Heart left ventricle (tissue), 16 donors: ENCODE measurements around the gene RXFP4. TPM values are rescaled to one million over a fixed set of nuclear protein-coding genes. Genes with fewer than 3 reads are reported as not detected.

Experiments used
- ATAC-seq, 4 donors: fragments of 200-7000 bp; cut with Tn5 transposase; one replicate each; pipeline ENCODE4 v1.9.1; 2020 to 2022; ENCODE audit warnings: moderate library complexity in 4 of 4, mild to moderate bottlenecking in 3 of 4, moderate number of reproducible peaks in 1 of 4
- DNase-seq, 5 donors: peaks; one replicate each; pipeline ENCODE4 v3.0.0-alpha.2; 2020
- H3K27ac ChIP-seq, 12 donors: fragments of 200-600 bp; sonication (generic) in 4 of 12; one replicate each; pipeline versions ENCODE4 v1.5.0 to v1.8.0; 2016 to 2022; ENCODE audit warnings: mild to moderate bottlenecking in 2 of 12
- H3K27me3 ChIP-seq, 9 donors: fragments of 200-600 bp; sonication (generic) in 2 of 9; one replicate each; pipeline versions ENCODE4 v1.5.1 to v1.8.0; 2016 to 2022; ENCODE audit warnings: mild to moderate bottlenecking in 3 of 9
- H3K36me3 ChIP-seq, 9 donors: fragments of 200-600 bp; sonication (generic) in 2 of 9; one replicate each; pipeline versions ENCODE4 v1.5.0 to v1.8.0; 2018 to 2022; ENCODE audit warnings: mild to moderate bottlenecking in 2 of 9
- H3K4me1 ChIP-seq, 12 donors: fragments of 200-600 bp; sonication (generic) in 4 of 12; one replicate each; pipeline versions ENCODE4 v1.5.0 to v1.8.0; 2016 to 2022; ENCODE audit warnings: mild to moderate bottlenecking in 3 of 12
- H3K4me3 ChIP-seq, 12 donors: fragments of 200-600 bp; sonication (generic) in 4 of 12; one replicate each; pipeline versions ENCODE4 v1.5.0 to v1.8.0; 2017 to 2022; ENCODE audit warnings: mild to moderate bottlenecking in 9 of 12, moderate library complexity in 4 of 12
- H3K9me3 ChIP-seq, 12 donors: fragments of 200-600 bp; sonication (generic) in 4 of 12; one replicate each; pipeline versions ENCODE4 v1.5.0 to v1.8.0; 2016 to 2022; ENCODE audit warnings: mild to moderate bottlenecking in 1 of 12
- POLR2A ChIP-seq, 2 donors: fragments of 450-650 bp; IDR thresholded peaks; one replicate each; pipeline ENCODE4 v1.6.1; 2017; ENCODE audit warnings: antibody characterized with exemption in 2 of 2, mild to moderate bottlenecking in 2 of 2, moderate library complexity in 2 of 2
- WGBS, 4 donors: extraction: QIAGEN DNeasy Blood & Tissue Kit in 2 of 4; methylation state at CpG; one replicate each; pipeline versions ENCODE4 v1.1.5 to v1.1.7; 2013 to 2018; 5-methylcytosine and 5-hydroxymethylcytosine counted together
- intact Hi-C, 10 donors: fragments of 100-400 bp; cut with DNase I; formaldehyde crosslinking; loops; one replicate each; pipeline versions ENCODE4 v1.11.1 to v1.14.2; 2022
- polyA plus RNA-seq, 2 donors: library from polyadenylated mRNA; stranded (reverse); fragments of 200-250 nt; gene quantifications; one replicate each; pipeline ENCODE4 v1.2.3, GENCODE V29; 2013
- total RNA-seq, 9 donors: library from RNA; depleted of rRNA in 2 of 9; stranded (reverse); fragments of >200 nt in 2 of 9; fragmentation: NEBNext Ultra II Directional in 3 of 9; extraction: Animal tissue kit (Norgen Biotek cat#: 25700) in 3 of 9; gene quantifications; one replicate each; pipeline versions ENCODE4 v1.1.0 to v1.2.4, GENCODE V29; 2016 to 2023
- TF ChIP-seq, protein P1 (sequence below), 12 donors: fragments of 200-600 bp; sonication (generic) in 4 of 12; IDR thresholded peaks; one replicate each; pipeline versions ENCODE4 v1.5.0 to v1.8.0; 2018 to 2022; ENCODE audit warnings: antibody characterized with exemption in 12 of 12, mild to moderate bottlenecking in 5 of 12
- donor health status: ischemic (EF 13 %, LVEDD 7.1; RV severe dilation, severe dysfunction).
- donor health status: healthy with polysubstance abuse.
- donor health status: DM: no; HTN: yes; CAD: no.
- donor health status: DM: no; HTN: no; CAD: no.
- donor health status: ischemic (EF 25% LVEDD 6.9; RV normal size, moderate dysfunction).
- donor health status: ischemic (EF 25% LVEDD 5.7; RV mildly dilated, moderate dysfunction).
- donor health status: healthy.
- donor health status: DM: yes; HTN: yes; CAD: no.
- donor health status: ischemic (EF 35%, LVEDD 5.7; RV mildly dilated, moderate dysfunction).
- donor health status: nonischemic (EF 11% LVEDD 7.7; RV severe dilation, severe dysfunction).
- donor health status: DM: yes; HTN: yes; CAD: no.
- donor health status: PGD.
- donor health status: ischemic (EF 29% LVEDD 5.4; RV normal size, mild dysfunction).
- donor health status: nonischemic (EF 23%, LVEDD 6.1; RV moderate dilation, normal function).

The RXFP4 gene
- total and polyA plus RNA-seq, 11 donors: 0.07 TPM; not detected in 10

DNA sequence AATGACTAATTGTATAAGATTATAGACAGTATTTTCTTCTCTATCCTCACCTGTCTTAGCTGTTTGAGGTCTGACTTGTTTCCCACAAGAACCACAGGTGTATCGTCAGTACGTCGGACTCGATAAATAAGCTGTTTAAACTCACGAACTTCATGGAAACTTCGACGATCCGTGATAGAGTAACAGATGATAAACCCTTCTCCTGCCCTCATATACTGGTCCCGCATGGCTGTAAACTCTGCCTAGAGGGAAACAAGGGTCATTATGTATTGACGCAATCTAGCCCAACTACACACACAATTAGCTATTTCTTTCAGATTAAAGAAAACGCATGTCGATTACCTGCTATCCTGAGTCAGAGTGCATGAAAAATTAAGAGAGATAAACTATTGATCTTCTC lies 37.2 kb upstream of the RXFP4 start:
- TF ChIP-seq, protein P1, sequence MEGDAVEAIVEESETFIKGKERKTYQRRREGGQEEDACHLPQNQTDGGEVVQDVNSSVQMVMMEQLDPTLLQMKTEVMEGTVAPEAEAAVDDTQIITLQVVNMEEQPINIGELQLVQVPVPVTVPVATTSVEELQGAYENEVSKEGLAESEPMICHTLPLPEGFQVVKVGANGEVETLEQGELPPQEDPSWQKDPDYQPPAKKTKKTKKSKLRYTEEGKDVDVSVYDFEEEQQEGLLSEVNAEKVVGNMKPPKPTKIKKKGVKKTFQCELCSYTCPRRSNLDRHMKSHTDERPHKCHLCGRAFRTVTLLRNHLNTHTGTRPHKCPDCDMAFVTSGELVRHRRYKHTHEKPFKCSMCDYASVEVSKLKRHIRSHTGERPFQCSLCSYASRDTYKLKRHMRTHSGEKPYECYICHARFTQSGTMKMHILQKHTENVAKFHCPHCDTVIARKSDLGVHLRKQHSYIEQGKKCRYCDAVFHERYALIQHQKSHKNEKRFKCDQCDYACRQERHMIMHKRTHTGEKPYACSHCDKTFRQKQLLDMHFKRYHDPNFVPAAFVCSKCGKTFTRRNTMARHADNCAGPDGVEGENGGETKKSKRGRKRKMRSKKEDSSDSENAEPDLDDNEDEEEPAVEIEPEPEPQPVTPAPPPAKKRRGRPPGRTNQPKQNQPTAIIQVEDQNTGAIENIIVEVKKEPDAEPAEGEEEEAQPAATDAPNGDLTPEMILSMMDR (IDR thresholded peaks at IDR 0.05): no peak
- no peak for TF ChIP-seq POLR2A (IDR thresholded peaks at IDR 0.05)
- Histone ChIP-seq H3K9me3 (no peaks in the 10 kb centered on the region), H3K27ac (no peak overlapping the region), H3K36me3 (peaks cover 7 to 100% (median 99%) of the 10 kb centered on the region in 9 donors), H3K4me3 (no peak overlapping the region), H3K4me1 (peaks cover 0 to 4% (median 0%) of the 10 kb centered on the region in 12 donors), H3K27me3 (no peaks in the 10 kb centered on the region)
- intact Hi-C loops: no loop called here
- DNase-seq (no peak), ATAC-seq (no peak)
- 92 to 96% (median 95%) methylated on average over 12 of the region's 12 CpGs for WGBS, 4 donors

DNA sequence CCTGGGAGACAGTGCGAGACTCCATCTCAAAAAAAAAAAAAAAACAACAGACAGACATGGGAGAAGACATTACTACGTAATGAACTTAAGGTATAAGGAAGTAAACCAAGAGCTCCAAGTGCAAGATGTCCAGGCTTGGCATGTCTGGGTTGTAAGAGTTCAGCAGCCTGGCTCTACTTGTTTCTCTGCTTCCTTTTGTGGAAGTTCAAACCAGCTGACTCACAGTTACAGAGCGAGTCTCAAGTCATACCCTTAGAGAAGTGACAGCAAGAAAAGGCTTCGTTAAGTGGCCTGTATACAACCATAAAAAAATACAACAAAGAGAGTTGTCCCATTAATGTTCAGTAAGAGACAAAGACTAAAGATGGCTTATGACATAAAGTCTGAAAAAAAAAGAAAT lies 31.5 kb upstream of the RXFP4 start:
- Histone ChIP-seq H3K9me3 (no peaks in the 10 kb centered on the region), H3K27me3 (no peaks in the 10 kb centered on the region), H3K27ac (peak overlapping the region in 10 of 12 donors; percentile 87 to 95 (median 93)), H3K36me3 (peaks cover 3 to 85% (median 81%) of the 10 kb centered on the region in 9 donors), H3K4me1 (peaks cover 0 to 22% (median 10%) of the 10 kb centered on the region in 12 donors), H3K4me3 (peak overlapping the region in 8 of 12 donors; percentile 67 to 97 (median 83))
- ATAC-seq (peak in 3 of 4 donors; percentile 13 to 39 (median 14)), DNase-seq (no peak)
- TF ChIP-seq, protein P1 (IDR thresholded peaks at IDR 0.05): no peak
- TF ChIP-seq POLR2A (IDR thresholded peaks at IDR 0.05): no peak
- WGBS, 4 donors: 73 to 79% (median 77%) methylated on average over 4 of the region's 4 CpGs
- intact Hi-C loops: loop anchor here in 6 of 10 donors (2.0 to 10.0 kb wide), 5 partner anchors 48 to 405 kb away; partner anchors contain the start of genes GON4L (in 2 of the 6) and SYT11 (in 1 of the 6)

DNA sequence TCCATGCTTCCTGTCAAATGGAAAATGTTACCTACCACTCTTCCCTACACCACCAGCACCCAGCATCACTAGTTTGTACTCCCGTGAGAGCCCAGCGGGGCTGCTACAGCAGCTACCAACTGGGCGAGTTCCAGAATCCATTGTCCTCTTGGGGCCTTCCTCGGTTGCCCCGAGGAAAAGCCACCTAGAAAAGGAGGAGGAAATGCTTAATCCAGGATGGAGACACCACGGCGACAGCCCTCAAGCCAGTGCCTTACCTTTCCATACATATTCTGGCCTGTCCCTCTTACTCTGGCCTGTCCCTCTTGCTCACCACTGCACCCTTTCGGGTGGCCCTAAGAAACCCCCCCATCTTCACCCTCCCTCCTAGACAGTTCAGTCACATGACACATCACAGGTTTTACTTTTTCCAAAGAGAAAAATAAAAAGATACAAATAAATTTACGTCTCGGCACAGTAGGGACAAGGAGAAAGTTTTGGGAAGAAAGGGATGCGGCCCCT lies 30.8 kb upstream of the RXFP4 start:
- intact Hi-C loops: loop anchor here in 6 of 10 donors (2.0 to 10.0 kb wide), 5 partner anchors 48 to 404 kb away; partner anchors contain the start of genes GON4L (in 2 of the 6) and SYT11 (in 1 of the 6)
- peaks cover 0 to 85% (median 81%) of the 10 kb centered on the region in 9 donors for H3K36me3 ChIP-seq
- peak overlapping the region; percentile 65 to 97 (median 80) for H3K4me3 ChIP-seq
- no peaks in the 10 kb centered on the region for H3K27me3 ChIP-seq
- DNase-seq (peak in 3 of 5 donors; percentile 16 to 33 (median 32)), ATAC-seq (peak; percentile 58 to 74 (median 63))
- no peaks in the 10 kb centered on the region for H3K9me3 ChIP-seq
- H3K27ac ChIP-seq: peak overlapping the region; percentile 80 to 95 (median 92)
- TF ChIP-seq POLR2A (IDR thresholded peaks at IDR 0.05): no peak
- TF ChIP-seq, protein P1 (IDR thresholded peaks at IDR 0.05): peak in 2 of 12 donors; percentile 19 to 32
- 0 to 3% (median 1%) methylated on average over 11 of the region's 11 CpGs for WGBS, 4 donors
- H3K4me1 ChIP-seq: peaks cover 0 to 22% (median 10%) of the 10 kb centered on the region in 12 donors
